SU-DHL-6 (cell line): Measurements from ENCODE around the gene HMX1.

Experiments
- H2AFZ ChIP-seq: fragments of 200-600 bp; sonication (generic); 2 replicates; pipeline ENCODE4 v1.6.1; 2014; ENCODE audit warnings: low read depth, mild to moderate bottlenecking, moderate library complexity, mixed read lengths, antibody characterized with exemption, low read length; ENCODE audit not compliant: severe bottlenecking
- H3F3A ChIP-seq: fragments of 200-600 bp; shearing (Covaris generic); 2 replicates; pipeline ENCODE4 v1.6.0; 2016; ENCODE audit warnings: antibody characterized with exemption, mild to moderate bottlenecking; ENCODE audit not compliant: insufficient read depth
- H3K27ac ChIP-seq: fragments of 200-600 bp; sonication (generic); 2 replicates; pipeline ENCODE4 v1.5.1; 2016; ENCODE audit warnings: low read depth, mild to moderate bottlenecking, low read length, moderate library complexity, mixed read lengths
- H3K27me3 ChIP-seq: fragments of 200-600 bp; sonication (generic), shearing (Covaris generic); 2 replicates; pipeline ENCODE4 v1.6.0; 2014; ENCODE audit warnings: mild to moderate bottlenecking, low read length
- H3K36me3 ChIP-seq: fragments of 200-600 bp; sonication (generic); 2 replicates; pipeline ENCODE4 v1.6.1; 2014; ENCODE audit warnings: mild to moderate bottlenecking, low read length, mixed read lengths
- H3K4me2 ChIP-seq: fragments of 300-600, 200-600 bp; shearing (Covaris generic), sonication (generic); 2 replicates; pipeline ENCODE4 v1.6.0; 2014; ENCODE audit warnings: low read length, low read depth, mild to moderate bottlenecking; ENCODE audit not compliant: poor library complexity, severe bottlenecking
- H3K4me3 ChIP-seq: fragments of 200-600 bp; sonication (generic); 2 replicates; pipeline ENCODE4 v1.5.1; 2014; ENCODE audit warnings: antibody characterized with exemption, low read length, mild to moderate bottlenecking, mixed read lengths; ENCODE audit not compliant: insufficient read depth, poor library complexity, severe bottlenecking
- H3K79me2 ChIP-seq: fragments of 200-600 bp; sonication (generic); 2 replicates; pipeline ENCODE4 v1.6.1; 2014; ENCODE audit warnings: mild to moderate bottlenecking, low read length, moderate library complexity; ENCODE audit not compliant: insufficient read depth
- H3K9ac ChIP-seq: fragments of 200-600 bp; sonication (generic); 2 replicates; pipeline ENCODE4 v1.7.0; 2014; ENCODE audit warnings: mild to moderate bottlenecking, low read length
- H3K9me2 ChIP-seq: fragments of 200-600 bp; sonication (generic); replicated peaks from 2 replicates; pipeline ENCODE4 v1.6.1; 2014; ENCODE audit warnings: low read length; ENCODE audit not compliant: insufficient read depth
- H3K9me3 ChIP-seq: fragments of 200-600 bp; sonication (generic); 2 replicates; pipeline ENCODE4 v1.6.1; 2014; ENCODE audit warnings: low read length, mixed read lengths; ENCODE audit not compliant: insufficient read depth
- H4K20me1 ChIP-seq: fragments of 200-600 bp; sonication (generic); 2 replicates; pipeline ENCODE4 v1.6.1; 2014; ENCODE audit warnings: low read depth, mild to moderate bottlenecking, antibody characterized with exemption, low read length, moderate library complexity, mixed read lengths
- EZH2phosphoT487 ChIP-seq: fragments of 200-600 bp; sonication (generic), shearing (Covaris generic); conservative IDR thresholded peaks from 2 replicates; pipeline ENCODE4 v1.6.1; 2018; ENCODE audit warnings: mild to moderate bottlenecking, antibody characterized with exemption, low read length, moderate library complexity, mixed read lengths
- TF ChIP-seq, protein P1 (sequence below): fragments of 200-600 bp; sonication (generic); IDR thresholded peaks from one replicate; pipeline ENCODE4 v1.5.1; 2017; ENCODE audit warnings: antibody characterized with exemption, mild to moderate bottlenecking, low read length, moderate library complexity; ENCODE audit not compliant: insufficient read depth, poor library complexity, severe bottlenecking

Gene HMX1

DNA sequence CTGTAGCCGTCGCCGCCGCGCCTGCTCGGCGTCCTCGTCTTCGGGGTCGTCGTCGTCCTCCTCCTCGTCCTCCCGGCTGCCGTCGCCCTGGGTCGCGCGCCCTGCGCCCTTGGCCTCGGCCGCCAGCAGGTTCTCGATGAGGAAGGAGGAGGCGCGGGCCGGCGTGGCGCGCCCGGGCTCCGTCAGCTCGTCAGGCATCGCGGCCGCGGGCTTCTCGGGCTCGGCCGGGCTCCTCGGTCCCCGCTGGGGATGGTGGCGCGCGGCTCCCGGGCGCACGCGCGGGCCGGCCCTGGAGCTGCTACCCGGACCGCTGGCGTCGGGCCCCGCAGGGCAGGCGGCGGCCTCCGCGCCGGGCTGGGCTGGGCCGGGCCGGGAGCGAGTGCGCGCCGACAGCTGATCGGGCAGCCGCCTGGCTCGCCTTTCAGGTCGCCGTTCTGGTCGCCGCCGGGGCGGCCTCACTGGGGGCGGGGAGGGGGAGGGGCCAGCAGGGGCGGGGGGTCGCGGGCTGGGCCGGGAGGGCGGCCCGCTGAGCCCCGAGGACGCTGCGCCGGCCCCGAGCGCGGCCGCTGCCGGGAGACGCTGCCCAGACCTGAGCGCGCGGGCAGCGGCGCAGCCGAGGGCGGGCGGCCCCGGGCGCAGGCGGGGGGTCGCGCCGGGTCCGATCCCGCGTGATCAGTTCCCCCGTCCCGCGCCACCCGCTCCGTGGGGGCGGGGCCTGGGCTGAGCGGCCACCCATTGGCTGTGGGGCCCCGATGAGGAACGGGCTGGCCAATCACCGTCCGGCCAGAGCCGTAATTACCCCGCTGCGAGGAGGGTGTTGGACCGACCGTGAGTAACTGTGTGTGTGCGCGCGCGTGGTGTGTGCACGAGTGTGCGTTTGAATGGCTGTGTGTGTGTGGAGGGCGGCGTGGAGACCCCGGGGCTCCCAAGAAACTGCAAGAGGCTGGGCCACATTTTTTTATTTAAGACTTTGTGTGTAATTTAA is at the start of gene HMX1:
Gene HMX1 (minus strand): TSS at position 423 of the 985 bp plus-strand sequence. CDS start 225 bp downstream, at position 198.
- TF ChIP-seq, protein P1, sequence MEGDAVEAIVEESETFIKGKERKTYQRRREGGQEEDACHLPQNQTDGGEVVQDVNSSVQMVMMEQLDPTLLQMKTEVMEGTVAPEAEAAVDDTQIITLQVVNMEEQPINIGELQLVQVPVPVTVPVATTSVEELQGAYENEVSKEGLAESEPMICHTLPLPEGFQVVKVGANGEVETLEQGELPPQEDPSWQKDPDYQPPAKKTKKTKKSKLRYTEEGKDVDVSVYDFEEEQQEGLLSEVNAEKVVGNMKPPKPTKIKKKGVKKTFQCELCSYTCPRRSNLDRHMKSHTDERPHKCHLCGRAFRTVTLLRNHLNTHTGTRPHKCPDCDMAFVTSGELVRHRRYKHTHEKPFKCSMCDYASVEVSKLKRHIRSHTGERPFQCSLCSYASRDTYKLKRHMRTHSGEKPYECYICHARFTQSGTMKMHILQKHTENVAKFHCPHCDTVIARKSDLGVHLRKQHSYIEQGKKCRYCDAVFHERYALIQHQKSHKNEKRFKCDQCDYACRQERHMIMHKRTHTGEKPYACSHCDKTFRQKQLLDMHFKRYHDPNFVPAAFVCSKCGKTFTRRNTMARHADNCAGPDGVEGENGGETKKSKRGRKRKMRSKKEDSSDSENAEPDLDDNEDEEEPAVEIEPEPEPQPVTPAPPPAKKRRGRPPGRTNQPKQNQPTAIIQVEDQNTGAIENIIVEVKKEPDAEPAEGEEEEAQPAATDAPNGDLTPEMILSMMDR: no peak
- no peak for TF ChIP-seq EZH2phosphoT487
- Histone ChIP-seq H4K20me1 (no peaks in the 10 kb centered on the region), H3K27me3 (no peaks in the 10 kb centered on the region), H3F3A (no peaks in the 10 kb centered on the region), H3K27ac (no peak within 1 kb of the TSS), H3K9ac (no peak within 1 kb of the TSS), H3K4me3 (no peak within 1 kb of the TSS), H2AFZ (no peak within 1 kb of the TSS), H3K36me3 (no peaks in the 10 kb centered on the region), H3K9me2 (no peaks in the 10 kb centered on the region), H3K9me3 (no peaks in the 10 kb centered on the region), H3K79me2 (no peaks in the 10 kb centered on the region), H3K4me2 (no peak within 1 kb of the TSS)

DNA sequence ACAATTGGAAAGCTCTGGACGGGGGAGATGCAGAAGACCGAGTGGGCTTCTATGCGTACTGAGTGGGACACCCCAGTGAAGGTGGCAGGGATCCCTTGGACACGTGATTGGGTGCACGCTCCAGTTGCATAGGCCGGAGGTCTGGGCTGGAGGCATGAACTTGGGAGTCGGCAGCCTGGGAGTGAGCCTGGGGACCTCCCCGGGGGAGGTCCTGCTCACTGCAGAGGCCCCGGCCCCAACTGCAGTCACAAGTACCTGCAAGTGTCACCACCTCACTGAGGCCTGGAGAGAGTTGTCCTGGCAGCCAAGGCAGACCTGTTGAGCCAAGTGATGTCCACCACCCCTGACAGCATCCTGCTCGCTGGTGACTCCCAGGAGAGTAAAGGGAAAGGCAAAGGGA is 49.3 kb upstream of the HMX1 start:
- Histone ChIP-seq H3K79me2 (no peaks in the 10 kb centered on the region), H3K4me3 (no peak overlapping the region), H3K27me3 (no peaks in the 10 kb centered on the region), H3K4me2 (no peak overlapping the region), H3K9me2 (no peaks in the 10 kb centered on the region), H3K27ac (no peak overlapping the region), H3K9ac (no peak overlapping the region), H3K36me3 (no peaks in the 10 kb centered on the region), H4K20me1 (no peaks in the 10 kb centered on the region), H3K9me3 (no peaks in the 10 kb centered on the region), H3F3A (no peaks in the 10 kb centered on the region), H2AFZ (no peak overlapping the region)
- TF ChIP-seq EZH2phosphoT487: no peak
- TF ChIP-seq, protein P1: no peak

DNA sequence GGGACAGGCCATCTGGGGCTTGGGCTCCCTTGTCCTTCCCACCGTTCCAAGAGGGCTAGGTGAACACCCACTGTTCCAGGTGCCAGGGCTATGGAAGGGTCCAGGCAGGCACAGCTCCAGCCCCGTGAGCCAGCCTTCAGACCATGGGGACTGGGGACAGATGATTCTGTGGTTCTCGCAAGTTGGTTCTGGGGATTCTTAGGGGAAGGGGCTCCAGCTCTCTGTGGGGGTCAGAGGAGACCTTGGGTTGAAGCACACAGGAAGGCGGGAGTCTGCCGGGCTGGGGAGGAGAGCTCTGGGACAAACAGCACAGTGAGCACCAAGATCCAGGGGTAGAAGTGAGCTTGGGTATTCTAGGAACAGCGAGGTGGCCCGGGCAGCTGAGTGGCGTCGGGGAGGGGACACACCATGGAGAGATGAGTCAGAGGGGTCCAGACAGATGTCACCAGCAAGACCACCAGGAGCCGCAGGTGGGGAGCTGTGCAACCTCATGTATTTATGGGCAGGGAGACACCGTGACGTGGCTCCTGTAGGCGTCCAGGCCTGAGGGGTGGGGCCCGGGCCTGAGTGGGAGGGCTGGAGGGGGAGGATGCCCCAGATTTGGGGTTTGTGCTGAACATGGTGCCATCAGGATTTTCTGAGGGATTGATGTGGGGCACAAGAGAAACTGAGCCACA is 48.8 kb upstream of the HMX1 start:
- no peak overlapping the region for H3K4me3 ChIP-seq
- no peaks in the 10 kb centered on the region for H3K9me3 ChIP-seq
- no peak overlapping the region for H3K27ac ChIP-seq
- no peak overlapping the region for H3K9ac ChIP-seq
- H3F3A ChIP-seq: no peaks in the 10 kb centered on the region
- H3K4me2 ChIP-seq: no peak overlapping the region
- H3K27me3 ChIP-seq: no peaks in the 10 kb centered on the region
- H3K79me2 ChIP-seq: no peaks in the 10 kb centered on the region
- no peak overlapping the region for H2AFZ ChIP-seq
- H3K36me3 ChIP-seq: no peaks in the 10 kb centered on the region
- H3K9me2 ChIP-seq: no peaks in the 10 kb centered on the region
- no peaks in the 10 kb centered on the region for H4K20me1 ChIP-seq
- no peak for TF ChIP-seq EZH2phosphoT487
- TF ChIP-seq, protein P1: no peak
